Stimulated activated CD8-positive, alpha-beta memory T cell treated with anti-CD3 and anti-CD28 coated beads, Interleukin-4, amount 100 ng/mL, for 1 hour (primary cell): ENCODE results near the gene PSMA6.

ENCODE experiments used
- DNase-seq, 2 donors: peaks; one replicate each; pipeline ENCODE4 v3.0.0-alpha.2; 2020; ENCODE audit warnings: low read depth in 2 of 2, low spot score in 1 of 2

PSMA6 gene

DNA sequence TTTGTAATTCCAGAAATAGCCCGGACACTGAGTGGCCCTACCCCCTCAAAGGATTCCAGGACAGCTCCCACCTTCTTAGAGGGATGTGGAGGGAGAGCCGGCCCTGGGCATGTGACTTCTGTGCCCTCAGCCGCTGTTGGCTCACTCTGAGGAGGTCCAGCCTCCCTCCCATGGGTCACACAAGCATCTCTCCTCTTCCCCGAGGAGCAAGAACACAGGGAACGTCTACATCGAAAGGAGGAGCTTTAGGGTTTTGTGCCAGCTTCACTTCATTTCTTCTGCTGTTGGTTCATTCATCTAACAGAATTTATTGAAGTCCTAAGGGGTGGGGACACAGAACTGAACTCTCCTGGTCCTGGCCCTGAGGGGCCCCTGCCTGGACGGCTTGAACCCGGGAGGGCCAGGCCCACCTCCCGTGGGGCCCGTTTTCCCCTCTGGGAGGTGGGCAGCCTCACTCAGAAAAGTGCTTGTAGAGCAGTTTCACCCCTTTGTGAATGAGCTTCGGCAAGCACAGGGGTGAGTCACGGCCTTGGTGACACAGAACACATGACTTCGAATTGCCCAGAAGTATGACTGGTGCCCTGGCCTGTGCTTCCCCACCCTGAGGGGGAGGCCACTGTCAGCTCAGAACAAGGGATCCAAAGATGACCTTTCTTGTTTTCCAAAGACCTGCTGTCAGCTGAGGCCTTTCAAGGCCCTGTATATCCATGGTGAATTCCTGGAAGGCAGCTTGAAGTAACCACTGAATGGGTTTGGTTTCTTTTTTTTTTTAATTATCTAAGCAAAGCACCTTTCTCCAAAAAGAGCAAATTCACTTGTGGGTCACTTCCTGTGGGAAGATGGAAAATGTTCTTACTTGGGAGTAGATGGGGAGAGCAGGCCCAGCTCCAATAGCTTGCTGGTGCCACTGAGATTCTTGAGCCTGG, 73.2 kb downstream of the PSMA6 start:
- peak in 1 of 2 donors; percentile 17 for DNase-seq

DNA sequence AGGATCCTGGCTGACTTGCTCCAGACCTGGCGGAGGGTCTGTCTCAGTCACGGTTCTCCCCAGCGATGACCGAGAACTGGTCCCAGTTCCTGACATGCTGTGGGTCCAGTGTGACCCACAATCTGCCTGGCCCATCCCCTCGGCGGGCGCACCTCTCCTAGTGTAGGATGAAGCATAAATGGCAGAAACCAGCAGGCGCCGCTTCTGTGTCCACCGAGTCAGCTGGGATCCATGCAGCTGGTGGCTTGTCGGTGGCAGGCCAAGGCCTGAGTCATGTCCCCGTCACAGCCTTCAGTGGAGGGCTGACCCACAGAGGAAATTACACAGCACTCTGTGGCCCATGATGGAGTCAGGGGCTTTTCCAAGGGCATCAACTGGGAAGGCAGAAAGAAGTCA, 73.9 kb downstream of the PSMA6 start:
- no peak for DNase-seq

DNA sequence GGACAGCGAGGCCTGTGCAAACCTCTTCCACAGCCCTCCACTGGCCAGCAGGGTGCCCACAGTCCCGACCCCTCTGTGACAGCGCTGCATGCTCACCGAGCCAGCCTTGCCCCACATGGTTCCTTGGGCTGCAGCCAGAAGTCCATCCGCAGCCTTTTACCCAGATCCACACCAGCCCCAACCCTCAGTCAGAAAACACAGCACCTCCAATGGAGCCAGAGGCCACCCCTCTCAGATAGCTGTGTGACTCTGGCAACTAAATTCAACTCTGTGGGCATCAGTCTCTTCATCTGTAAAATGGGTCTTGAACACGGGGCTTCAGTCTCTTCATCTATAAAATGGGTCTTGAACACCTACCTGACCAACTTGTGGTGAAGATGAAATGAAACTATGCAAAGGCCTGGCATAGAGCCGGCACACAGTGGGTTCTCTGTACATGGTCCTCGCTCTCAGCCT, 74.4 kb downstream of the PSMA6 start:
- DNase-seq: no peak

DNA sequence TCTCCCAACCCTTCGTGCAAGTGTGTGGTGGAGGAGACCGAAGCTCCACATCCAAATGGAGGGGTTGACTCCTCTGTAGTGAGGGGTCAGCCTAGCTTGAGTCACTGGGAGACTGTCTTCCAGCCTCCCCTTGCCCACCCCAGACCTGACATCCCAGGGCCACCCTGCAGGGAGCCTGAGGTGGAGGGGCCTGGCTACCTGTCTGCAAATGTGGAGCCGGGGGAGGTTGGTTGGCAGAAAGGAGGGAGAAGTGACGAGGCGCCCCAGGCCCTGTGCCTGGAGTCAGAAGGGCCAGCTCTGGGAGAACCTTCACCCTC, 74.8 kb downstream of the PSMA6 start:
- no peak for DNase-seq
